Suprapubic skin (tissue), 4 donors: ENCODE measurements around the gene EIF4E1B.

Source experiments
- CTCF ChIP-seq, 2 donors: fragments of 200-600 bp in 1 of 2; fragments of 450-650 bp in 1 of 2; sonication (generic) in 1 of 2; IDR thresholded peaks; one replicate each; pipeline ENCODE4 v1.5.1; 2016 to 2019; ENCODE audit warnings: antibody characterized with exemption in 2 of 2, mild to moderate bottlenecking in 1 of 2, moderate library complexity in 1 of 2
- POLR2A ChIP-seq, 2 donors: fragments of 450-650 bp; IDR thresholded peaks; one replicate each; pipeline ENCODE4 v1.6.1; 2017; ENCODE audit warnings: antibody characterized with exemption in 2 of 2, mild to moderate bottlenecking in 2 of 2, moderate library complexity in 2 of 2
- POLR2AphosphoS5 ChIP-seq, 3 donors: sonication (generic); formaldehyde crosslinking; IDR thresholded peaks; one replicate each; pipeline ENCODE4 v1.6.1; 2017; ENCODE audit warnings: antibody characterized with exemption in 3 of 3

DNA sequence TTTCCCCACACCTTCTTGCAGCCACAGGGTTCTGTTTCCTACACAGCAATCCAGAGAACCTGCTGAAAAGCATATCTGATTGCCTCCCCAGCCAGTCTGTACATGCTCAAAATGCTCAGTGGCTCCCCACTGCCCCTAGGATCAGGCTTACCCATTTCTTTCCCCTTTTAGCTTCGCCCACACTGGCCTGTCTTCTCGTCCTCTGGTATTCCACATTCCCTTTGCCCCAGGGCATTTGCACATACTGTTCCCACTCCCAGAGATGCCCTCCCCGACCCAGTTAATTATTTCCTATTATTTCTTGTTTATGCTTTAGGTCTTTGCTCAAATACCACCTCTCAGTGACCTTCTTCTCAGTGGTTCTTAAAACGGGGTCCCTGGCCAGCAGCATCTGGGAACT is 10.1 kb downstream of the EIF4E1B start:
- no peak for TF ChIP-seq CTCF (IDR thresholded peaks at IDR 0.05)
- no peak for TF ChIP-seq POLR2AphosphoS5 (IDR thresholded peaks at IDR 0.05)
- no peak for TF ChIP-seq POLR2A (IDR thresholded peaks at IDR 0.05)
